IMR-90 (cell line): ENCODE data around the gene MRPS35. TPM values are rescaled to one million over a fixed set of nuclear protein-coding genes. Genes with fewer than 3 reads are reported as not detected.

Experiments used
- ATAC-seq: fragments of 200-7000 bp; cut with Tn5 transposase; 2 replicates; pipeline ENCODE4 v1.9.1; 2020; ENCODE audit warnings: low read depth, mild to moderate bottlenecking, moderate library complexity
- BruUV-seq: library from RNA; stranded (reverse); fragments of 400-500 nt; replicated peaks from 2 replicates; lab custom pipeline; 2021; lab: Mats Ljungman, UMichigan
- CTCF ChIA-PET: fragments of 300-600 bp; formaldehyde crosslinking; extraction: SDS; loops from one replicate; lab custom pipeline; 2021; ENCODE audit warnings: antibody characterized with exemption; lab: Yijun Ruan, JAX
- POLR2A ChIA-PET: fragments of 300-600 bp; sonication (Branson Sonifier 250); formaldehyde crosslinking; loops from one replicate; lab custom pipeline; 2022; ENCODE audit warnings: antibody characterized with exemption; ENCODE audit not compliant: unreplicated experiment; lab: Charles Lee
- DNase-seq: peaks from one replicate; pipeline ENCODE4 v3.0.0; 2013
- H2AFZ ChIP-seq: replicated peaks from 2 replicates; pipeline ENCODE3; 2013; ENCODE audit warnings: low read length, mild to moderate bottlenecking; ENCODE audit not compliant: poor library complexity
- H2AK5ac ChIP-seq: 2 replicates; pipeline ENCODE4 v1.6.1; 2013; ENCODE audit warnings: low read depth, low read length, inconsistent platforms
- H2AK9ac ChIP-seq: replicated peaks from 2 replicates; pipeline ENCODE3; 2013; ENCODE audit warnings: mild to moderate bottlenecking, low read depth, low read length, moderate library complexity; ENCODE audit not compliant: poor library complexity
- H2BK120ac ChIP-seq: 2 replicates; pipeline ENCODE4 v1.6.1; 2013; ENCODE audit warnings: low read depth, low read length, inconsistent platforms
- H2BK15ac ChIP-seq: 3 replicates; pipeline ENCODE4 v1.6.1; 2013; ENCODE audit warnings: low read depth, low read length, inconsistent platforms
- H2BK20ac ChIP-seq: 2 replicates; pipeline ENCODE4 v1.6.1; 2013; ENCODE audit warnings: low read depth, mild to moderate bottlenecking, inconsistent platforms, low read length, moderate library complexity
- H2BK5ac ChIP-seq: 2 replicates; pipeline ENCODE4 v1.6.1; 2013; ENCODE audit warnings: mild to moderate bottlenecking, low read depth, low read length, inconsistent platforms; ENCODE audit not compliant: poor library complexity, severe bottlenecking
- H3K14ac ChIP-seq: replicated peaks from 2 replicates; pipeline ENCODE4 v1.6.1; 2013; ENCODE audit warnings: low read depth, low read length, inconsistent platforms
- H3K18ac ChIP-seq: 2 replicates; pipeline ENCODE4 v1.6.1; 2013; ENCODE audit warnings: low read depth, low read length, control low read depth
- H3K23ac ChIP-seq: 2 replicates; pipeline ENCODE4 v1.6.1; 2013; ENCODE audit warnings: low read depth, low read length, inconsistent platforms
- H3K27ac ChIP-seq: 2 replicates; pipeline ENCODE4 v1.5.1; 2013; ENCODE audit warnings: mild to moderate bottlenecking, control low read depth, low read length; ENCODE audit not compliant: insufficient read depth
- H3K27me3 ChIP-seq: 2 replicates; pipeline ENCODE4 v1.6.1; 2013; ENCODE audit warnings: low read length; ENCODE audit not compliant: control insufficient read depth, insufficient read depth
- H3K36me3 ChIP-seq: 2 replicates; pipeline ENCODE4 v1.6.1; 2013; ENCODE audit warnings: low read length, mixed read lengths; ENCODE audit not compliant: control insufficient read depth, insufficient read depth
- H3K4ac ChIP-seq: 2 replicates; pipeline ENCODE4 v1.6.1; 2013; ENCODE audit warnings: low read depth, low read length, inconsistent platforms
- H3K4me1 ChIP-seq: 2 replicates; pipeline ENCODE4 v1.6.1; 2013; ENCODE audit warnings: low read length, mixed read lengths; ENCODE audit not compliant: control insufficient read depth, insufficient read depth
- H3K4me2 ChIP-seq: 2 replicates; pipeline ENCODE4 v1.6.1; 2013; ENCODE audit warnings: low read depth, mild to moderate bottlenecking, control low read depth, low read length, moderate library complexity
- H3K4me3 ChIP-seq: 2 replicates; pipeline ENCODE4 v1.5.1; 2013; ENCODE audit warnings: low read depth, mild to moderate bottlenecking, control low read depth, low read length, moderate library complexity; ENCODE audit not compliant: insufficient read depth
- H3K56ac ChIP-seq: 2 replicates; pipeline ENCODE4 v1.6.1; 2013; ENCODE audit warnings: low read length, inconsistent platforms; ENCODE audit not compliant: insufficient read depth; ENCODE audit errors: extremely low read depth
- H3K79me1 ChIP-seq, 2 experiments: 2 replicates each; pipeline ENCODE4 v1.6.1; 2013; ENCODE audit warnings: low read length in 2 of 2, inconsistent platforms in 1 of 2, low read depth in 1 of 2
- H3K9ac ChIP-seq: 2 replicates; pipeline ENCODE4 v1.6.1; 2013; ENCODE audit warnings: low read depth, low read length, control low read depth
- H3K9me1 ChIP-seq: 2 replicates; pipeline ENCODE4 v1.6.1; 2013; ENCODE audit warnings: low read length, inconsistent platforms; ENCODE audit not compliant: insufficient read depth
- H3K9me3 ChIP-seq: 2 replicates; pipeline ENCODE4 v1.6.1; 2013; ENCODE audit warnings: low read length; ENCODE audit not compliant: control insufficient read depth, insufficient read depth
- H4K20me1 ChIP-seq: 2 replicates; pipeline ENCODE4 v1.6.1; 2013; ENCODE audit warnings: low read length, inconsistent platforms; ENCODE audit not compliant: insufficient read depth
- H4K5ac ChIP-seq: 2 replicates; pipeline ENCODE4 v1.6.1; 2013; ENCODE audit warnings: mild to moderate bottlenecking, low read depth, low read length, control low read depth
- H4K8ac ChIP-seq, 2 experiments: 2 replicates each; pipeline ENCODE4 v1.6.1; 2013; ENCODE audit warnings: low read depth in 2 of 2, low read length in 2 of 2, control low read depth in 1 of 2, inconsistent platforms in 1 of 2
- H4K91ac ChIP-seq: 2 replicates; pipeline ENCODE4 v1.6.1; 2013; ENCODE audit warnings: low read depth, low read length, inconsistent platforms; ENCODE audit not compliant: insufficient read depth
- CEBPB ChIP-seq: IDR thresholded peaks from 2 replicates; pipeline ENCODE4 v1.6.1; 2012; ENCODE audit warnings: low read depth, low read length, improper control_type of control experiment
- POLR2A ChIP-seq: IDR thresholded peaks from 2 replicates; pipeline ENCODE4 v1.6.1; 2012; ENCODE audit warnings: mild to moderate bottlenecking, low read depth, low read length
- WGBS, 2 experiments: methylation state at CpG; one replicate each; pipeline versions ENCODE4 v1.1.5 to v1.1.7; 2013; ENCODE audit warnings: missing lambda C conversion rate in 2 of 2; ENCODE audit not compliant: insufficient read length in 1 of 2; ENCODE audit errors: extremely low coverage in 2 of 2; 5-methylcytosine and 5-hydroxymethylcytosine counted together
- dilution Hi-C: fragments of 300-500 bp; cut with HindIII; formaldehyde crosslinking; loops from one replicate; pipeline ENCODE4 v1.14.3; 2018; ENCODE audit warnings: low sequenced_read_pairs; ENCODE audit not compliant: unreplicated experiment
- in situ Hi-C: fragments of 300-500 bp; cut with MboI; formaldehyde crosslinking; loops from 3 replicates; pipeline ENCODE4 v1.14.3; 2019; ENCODE audit warnings: low sequenced_read_pairs, inconsistent platforms, mixed read lengths
- intact Hi-C: fragments of 100-400 bp; cut with micrococcal nuclease; formaldehyde crosslinking; loops from 2 replicates; pipeline ENCODE4 v1.10.0; 2022
- polyA plus RNA-seq, 3 experiments: library from polyadenylated mRNA; depleted of rRNA; stranded (reverse); fragments of >200 nt; gene quantifications; 2 replicates each; pipeline ENCODE4 v1.2.3, GENCODE V29; 2012; ENCODE audit warnings: low replicate concordance in 1 of 3
- total RNA-seq: library from RNA; depleted of rRNA; stranded (reverse); fragments of >200 nt; gene quantifications from 2 replicates; pipeline ENCODE4 v1.2.3, GENCODE V29; 2012

The MRPS35 gene
- total and polyA plus RNA-seq, 2 of the 4 experiments (the other 2 are of a cell fraction) = 27.4 to 40.1 TPM

GRCh38 chr12:27780612-27781408 is 70.2 kb downstream of the MRPS35 start:
- Histone ChIP-seq H3K27ac (peak overlapping the region; percentile 77), H3K4me2 (peak overlapping the region; percentile 99), H2BK15ac (peak overlapping the region; percentile 34; the same call in 1 of the 3 replicates), H3K27me3 (no peaks in the 10 kb centered on the region), H3K9ac (peak overlapping the region; percentile 94), H3K79me1 (peaks cover 12 to 50% of the 10 kb centered on the region in 2 experiments; a peak in 3 of 4 replicates), H4K8ac (peak overlapping the region; percentile 67 to 80; a peak in 3 of 4 replicates), H3K14ac (peak overlapping the region; percentile 92), H2AK9ac (peak overlapping the region; percentile 63), H2BK120ac (peak overlapping the region; percentile 83), H3K4ac (peak overlapping the region; percentile 72), H3K4me1 (peaks cover 17% of the 10 kb centered on the region), H3K18ac (peak overlapping the region; percentile 58), H4K20me1 (no peaks in the 10 kb centered on the region), H3K23ac (peak overlapping the region; percentile 15), H2AK5ac (peak overlapping the region; percentile 91), H2BK5ac (peak overlapping the region; percentile 71), H3K9me1 (peaks cover 5% of the 10 kb centered on the region), H3K56ac (peak overlapping the region; percentile 80), H2AFZ (peak overlapping the region; percentile 96), H3K36me3 (0 out of 2 replicates have a peak, but pooled peaks cover 5% of the 10 kb centered on the region), H3K9me3 (no peaks in the 10 kb centered on the region), H2BK20ac (no peak overlapping the region), H4K91ac (peak overlapping the region; percentile 61), H4K5ac (peak overlapping the region; percentile 68), H3K4me3 (peak overlapping the region; percentile 61)
- dilution Hi-C loops = no loop called here
- in situ Hi-C loops = no loop called here
- ATAC-seq (peak; percentile 4), DNase-seq (peak; percentile 47)
- no TSS peak for BruUV-seq
- ChIA-PET CTCF (no interaction called here), POLR2A (no interaction called here)
- intact Hi-C loops = no loop called here
- WGBS, 2 experiments = 2% methylated on average over 10 of the region's 27 CpGs; no CpG with 5 or more reads in 1 of the 2 experiments
- TF ChIP-seq CEBPB (no peak), POLR2A (0 out of 2 replicates have a peak, but pooled peaks have one; percentile 10)
